Myocyte (in vitro differentiated cells): ENCODE data around the gene MGAT4B. TPM values are rescaled to one million over a fixed set of nuclear protein-coding genes. Genes with fewer than 3 reads are reported as not detected.

Experiments
- DNase-seq: peaks from one replicate; pipeline ENCODE4 v3.0.0-alpha.2; 2012; ENCODE audit warnings: low read depth
- microRNA counts: library from miRNA; unstranded; fragments of <30 nt; microRNA quantifications from one replicate; lab custom pipeline; 2016
- microRNA-seq: library from miRNA; unstranded; fragments of <30 nt; microRNA quantifications from one replicate; pipeline ENCODE4, GENCODE V29; 2016
- total RNA-seq: library from RNA; depleted of rRNA; stranded (reverse); fragments of >200 nt; gene quantifications from 2 replicates; pipeline ENCODE4 v1.2.3, GENCODE V29; 2014

The MGAT4B gene
- total RNA-seq, 1 donor from 2014 or later: 125 TPM

GRCh38 chr5:179749857-179750508 lies 56.7 kb downstream of the MGAT4B start:
- no peak for DNase-seq

- DNase-seq: no peak
These were observed 58.9 kb downstream of the MGAT4B start for GRCh38 chr5:179747811-179748210.

MicroRNAs encoded within 50 kb of the gene (microRNA counts, 767-probe panel; counts per million panel counts)
- not detected for microRNA hsa-miR-1229 (lab: Ali Mortazavi, UCI)

Small RNA genes lying within 50 kb of the gene (microRNA-seq; reads per million reads assigned to microRNA genes)
- gene MIR1229: 0.65 reads per million

Other genes starting within 250 kb of the MGAT4B start
- 221 and 258 TPM in 2 replicates for gene HNRNPH1, start 183.2 kb downstream of the MGAT4B start, total RNA-seq
- not detected in 2 replicates for gene CBY3, start 125.8 kb downstream of the MGAT4B start, total RNA-seq
- 522 and 641 TPM in 2 replicates for gene CANX, start 107.9 kb downstream of the MGAT4B start, total RNA-seq
- gene MAML1, start 74.0 kb downstream of the MGAT4B start, total RNA-seq: 13.8 and 14.0 TPM in 2 replicates
- gene LTC4S, start 12.9 kb downstream of the MGAT4B start, total RNA-seq: 0.94 and 1.0 TPM in 2 replicates
- gene SQSTM1, start 14.0 kb upstream of the MGAT4B start, total RNA-seq: 551 and 593 TPM in 2 replicates
- gene MRNIP, start 52.0 kb upstream of the MGAT4B start, total RNA-seq: 22.5 and 30.1 TPM in 2 replicates
- 82.2 and 98.3 TPM in 2 replicates for gene TBC1D9B, start 101.0 kb upstream of the MGAT4B start, total RNA-seq